Gastroesophageal sphincter (tissue), 4 donors: ENCODE data around the gene NAV2. TPM values are rescaled to one million over a fixed set of nuclear protein-coding genes. Genes with fewer than 3 reads are reported as not detected.
A peak's percentile ranks its signal among the peaks of the same experiment; 100 is the strongest.

ENCODE experiments used
- ATAC-seq: fragments of 150-250 bp; one replicate; pipeline ENCODE4 v1.9.1; 2016; ENCODE audit warnings: mild to moderate bottlenecking, moderate library complexity
- H3K27ac ChIP-seq, 4 donors: fragments of 200-600 bp; sonication (generic) in 3 of 4; 1 replicate in 3 of 4; 2 replicates in 1 of 4; pipeline ENCODE4 v1.5.1; 2016 to 2019
- H3K27me3 ChIP-seq: fragments of 200-600 bp; sonication (generic); one replicate; pipeline ENCODE4 v1.5.1; 2019
- H3K36me3 ChIP-seq, 2 donors: fragments of 200-600 bp; sonication (generic); one replicate each; pipeline ENCODE4 v1.5.1; 2019; ENCODE audit warnings: control low read depth in 1 of 2
- H3K4me1 ChIP-seq, 3 donors: fragments of 200-600 bp; sonication (generic); 1 replicate in 2 of 3; 2 replicates in 1 of 3; pipeline ENCODE4 v1.5.1; 2016 to 2019; ENCODE audit warnings: control low read depth in 2 of 3
- H3K4me3 ChIP-seq, 2 donors: fragments of 200-600 bp; sonication (generic); one replicate each; pipeline ENCODE4 v1.5.1; 2019; ENCODE audit warnings: mild to moderate bottlenecking in 1 of 2, moderate library complexity in 1 of 2
- H3K9me3 ChIP-seq, 3 donors: fragments of 200-600 bp; sonication (generic); one replicate each; pipeline ENCODE4 v1.5.1; 2017 to 2019; ENCODE audit warnings: control low read depth in 2 of 3
- EP300 ChIP-seq: sonication (generic); formaldehyde crosslinking; IDR thresholded peaks from one replicate; pipeline ENCODE4 v1.6.1; 2017; ENCODE audit warnings: antibody characterized with exemption, mild to moderate bottlenecking
- POLR2A ChIP-seq, 2 donors: fragments of 450-650 bp; IDR thresholded peaks; one replicate each; pipeline ENCODE4 v1.6.1; 2017; ENCODE audit warnings: antibody characterized with exemption in 2 of 2, mild to moderate bottlenecking in 2 of 2, moderate library complexity in 1 of 2
- POLR2AphosphoS5 ChIP-seq: sonication (generic); formaldehyde crosslinking; IDR thresholded peaks from one replicate; pipeline ENCODE4 v1.6.1; 2017; ENCODE audit warnings: antibody characterized with exemption
- WGBS, 2 donors: methylation state at CpG; one replicate each; pipeline ENCODE4 v1.1.5; 2018; ENCODE audit warnings: low coverage in 1 of 2; 5-methylcytosine and 5-hydroxymethylcytosine counted together
- total RNA-seq, 4 donors: library from RNA; depleted of rRNA; stranded (reverse); fragments of >200 nt; gene quantifications; one replicate each; pipeline ENCODE4 v1.1.0, GENCODE V29; 2016
- TF ChIP-seq, protein P1 (sequence below), 4 experiments: fragments of 200-600 bp in 2 of 4; fragments of 450-650 bp in 2 of 4; sonication (generic) in 1 of 4; IDR thresholded peaks; one replicate each; pipeline ENCODE4 v1.5.1; 2017 to 2019; ENCODE audit warnings: antibody characterized with exemption in 4 of 4, mild to moderate bottlenecking in 2 of 4, moderate library complexity in 2 of 4

Gene NAV2
- total RNA-seq, 4 donors from 2014 or later, result 19.5 to 57.1 (median 43.4) TPM

DNA sequence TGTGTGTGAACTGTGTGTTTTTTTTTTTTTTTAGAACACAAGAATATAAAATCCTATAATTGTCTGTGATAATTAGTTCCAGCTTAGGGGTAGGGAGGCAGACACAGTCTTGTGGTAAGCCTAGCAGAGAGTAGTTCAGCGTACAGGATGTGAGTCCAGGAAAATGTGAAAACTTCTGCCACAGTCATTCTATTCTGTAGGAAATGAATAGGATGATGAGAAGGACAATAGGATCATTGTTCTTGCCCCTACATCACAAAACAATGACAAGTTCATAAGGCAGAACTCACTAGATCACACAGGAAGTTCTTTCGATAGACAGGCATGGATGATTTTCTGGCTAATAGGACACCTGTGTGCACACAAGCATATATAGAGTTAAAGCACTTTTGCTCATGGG lies 132.2 kb downstream of the NAV2 start:
- H3K27me3 ChIP-seq, result no peaks in the 10 kb centered on the region
- H3K27ac ChIP-seq, result no peak overlapping the region
- peaks cover 0 to 20% of the 10 kb centered on the region in 2 donors for H3K36me3 ChIP-seq
- 86 to 95% methylated on average over 2 of the region's 2 CpGs for WGBS, 2 donors
- no peak for ATAC-seq
- TF ChIP-seq, protein P1, sequence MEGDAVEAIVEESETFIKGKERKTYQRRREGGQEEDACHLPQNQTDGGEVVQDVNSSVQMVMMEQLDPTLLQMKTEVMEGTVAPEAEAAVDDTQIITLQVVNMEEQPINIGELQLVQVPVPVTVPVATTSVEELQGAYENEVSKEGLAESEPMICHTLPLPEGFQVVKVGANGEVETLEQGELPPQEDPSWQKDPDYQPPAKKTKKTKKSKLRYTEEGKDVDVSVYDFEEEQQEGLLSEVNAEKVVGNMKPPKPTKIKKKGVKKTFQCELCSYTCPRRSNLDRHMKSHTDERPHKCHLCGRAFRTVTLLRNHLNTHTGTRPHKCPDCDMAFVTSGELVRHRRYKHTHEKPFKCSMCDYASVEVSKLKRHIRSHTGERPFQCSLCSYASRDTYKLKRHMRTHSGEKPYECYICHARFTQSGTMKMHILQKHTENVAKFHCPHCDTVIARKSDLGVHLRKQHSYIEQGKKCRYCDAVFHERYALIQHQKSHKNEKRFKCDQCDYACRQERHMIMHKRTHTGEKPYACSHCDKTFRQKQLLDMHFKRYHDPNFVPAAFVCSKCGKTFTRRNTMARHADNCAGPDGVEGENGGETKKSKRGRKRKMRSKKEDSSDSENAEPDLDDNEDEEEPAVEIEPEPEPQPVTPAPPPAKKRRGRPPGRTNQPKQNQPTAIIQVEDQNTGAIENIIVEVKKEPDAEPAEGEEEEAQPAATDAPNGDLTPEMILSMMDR (IDR thresholded peaks at IDR 0.05), result no peak
- TF ChIP-seq POLR2A (IDR thresholded peaks at IDR 0.05) (no peak), POLR2AphosphoS5 (no peak), EP300 (no peak)
- no peaks in the 10 kb centered on the region for H3K9me3 ChIP-seq
- H3K4me3 ChIP-seq, result no peak overlapping the region
- H3K4me1 ChIP-seq, result peaks cover 0 to 59% (median 0%) of the 10 kb centered on the region in 3 donors

DNA sequence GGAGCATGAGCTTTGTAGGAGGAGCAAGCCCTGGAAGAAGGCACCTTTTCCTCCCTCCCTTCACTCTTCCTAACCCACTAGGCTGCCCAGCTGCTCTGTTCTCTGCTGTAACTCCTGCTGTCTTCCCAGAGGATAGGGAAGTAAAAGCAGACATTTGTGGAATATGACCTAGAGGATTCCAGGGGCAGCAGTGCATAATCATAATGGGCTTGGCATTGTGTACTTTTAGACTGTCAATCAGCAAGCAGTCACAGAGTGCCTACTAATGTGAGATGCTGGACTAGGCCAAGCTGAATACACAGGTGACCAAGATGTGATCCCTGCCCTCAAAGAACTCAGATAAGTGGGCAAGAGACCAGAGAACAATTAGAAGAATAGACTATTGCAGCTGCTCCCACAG lies 133.0 kb downstream of the NAV2 start:
- H3K27ac ChIP-seq, result no peak overlapping the region
- TF ChIP-seq POLR2AphosphoS5, result no peak
- TF ChIP-seq, protein P1 (IDR thresholded peaks at IDR 0.05), result no peak
- TF ChIP-seq EP300, result no peak
- TF ChIP-seq POLR2A (IDR thresholded peaks at IDR 0.05), result no peak
- H3K4me1 ChIP-seq, result peaks cover 0 to 51% (median 0%) of the 10 kb centered on the region in 3 donors
- peaks cover 0 to 22% of the 10 kb centered on the region in 2 donors for H3K36me3 ChIP-seq
- H3K27me3 ChIP-seq, result no peaks in the 10 kb centered on the region
- no peak overlapping the region for H3K4me3 ChIP-seq
- no peaks in the 10 kb centered on the region for H3K9me3 ChIP-seq
- ATAC-seq, result no peak

DNA sequence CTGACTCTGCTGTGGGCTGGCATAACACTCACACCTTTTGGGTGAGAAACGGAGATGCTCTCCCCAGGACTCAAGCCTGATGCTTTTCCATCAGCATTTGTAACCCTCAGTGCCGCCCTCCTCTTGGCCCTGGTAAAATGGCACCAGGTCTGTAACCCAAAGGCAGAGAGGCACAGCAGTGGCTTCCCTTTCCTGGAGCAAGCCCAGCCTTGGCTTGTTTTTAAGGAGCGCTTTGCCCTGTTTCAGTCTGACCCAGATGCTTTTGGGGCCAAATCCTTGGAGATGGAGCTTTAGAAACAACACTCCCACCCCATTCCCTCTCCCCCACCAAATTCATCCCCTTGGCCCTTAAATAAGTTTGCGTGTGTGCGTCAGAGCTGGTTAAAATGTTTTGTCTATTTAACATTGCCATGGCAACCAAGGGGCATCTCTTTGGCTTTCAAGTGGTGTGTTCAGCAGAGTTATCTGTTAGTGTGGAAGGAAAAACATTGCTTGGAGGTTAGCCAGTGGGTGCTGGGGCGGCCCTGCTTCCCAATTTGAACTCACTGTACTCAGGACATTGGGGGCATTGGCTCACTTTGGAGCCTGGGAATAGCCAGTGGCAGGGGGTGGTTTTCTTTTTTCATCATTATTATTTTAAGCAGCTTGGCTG lies 134.1 kb downstream of the NAV2 start:
- Histone ChIP-seq H3K27ac (no peak overlapping the region), H3K36me3 (peaks cover 0 to 22% of the 10 kb centered on the region in 2 donors), H3K9me3 (peaks cover 0 to 1% (median 0%) of the 10 kb centered on the region in 3 donors), H3K4me1 (peaks cover 0 to 43% (median 0%) of the 10 kb centered on the region in 3 donors), H3K27me3 (no peaks in the 10 kb centered on the region), H3K4me3 (no peak overlapping the region)
- WGBS, 2 donors, result 74 to 100% methylated on average over 1 to 5 of the region's 6 CpGs
- no peak for ATAC-seq
- TF ChIP-seq, protein P1 (IDR thresholded peaks at IDR 0.05), result no peak
- TF ChIP-seq POLR2AphosphoS5, result peak; percentile 20

DNA sequence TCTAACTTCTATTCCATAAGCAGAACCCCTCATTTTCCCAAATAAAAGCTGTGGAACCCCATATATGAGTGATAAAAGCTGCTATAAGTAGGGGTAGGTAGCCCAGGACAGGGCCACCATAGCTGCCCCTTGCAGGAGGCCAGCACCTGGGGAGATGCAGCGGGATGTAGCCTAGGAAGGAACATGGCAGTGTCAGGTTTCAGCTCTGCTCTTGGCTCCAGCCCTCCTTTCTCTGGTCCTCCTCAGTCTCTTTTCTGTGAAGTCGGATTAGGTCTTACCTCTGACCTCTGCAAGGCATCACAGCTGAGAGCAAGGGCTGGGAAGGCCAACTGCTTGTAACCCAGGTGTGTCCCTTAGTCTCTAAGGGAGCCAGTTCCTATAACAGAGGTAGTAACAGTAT lies 135.6 kb downstream of the NAV2 start:
- no peak for ATAC-seq
- H3K4me1 ChIP-seq, result peaks cover 0 to 40% (median 0%) of the 10 kb centered on the region in 3 donors
- no peak overlapping the region for H3K27ac ChIP-seq
- no peak overlapping the region for H3K4me3 ChIP-seq
- H3K27me3 ChIP-seq, result no peaks in the 10 kb centered on the region
- H3K9me3 ChIP-seq, result peaks cover 0 to 3% (median 0%) of the 10 kb centered on the region in 3 donors
- 100% methylated on average over 1 of the region's 2 CpGs; no CpG with 5 or more reads in 1 of the 2 donors for WGBS, 2 donors
- peaks cover 0 to 22% of the 10 kb centered on the region in 2 donors for H3K36me3 ChIP-seq
- TF ChIP-seq POLR2A (IDR thresholded peaks at IDR 0.05), result no peak
- no peak for TF ChIP-seq POLR2AphosphoS5
- TF ChIP-seq EP300, result no peak
- TF ChIP-seq, protein P1 (IDR thresholded peaks at IDR 0.05), result no peak

DNA sequence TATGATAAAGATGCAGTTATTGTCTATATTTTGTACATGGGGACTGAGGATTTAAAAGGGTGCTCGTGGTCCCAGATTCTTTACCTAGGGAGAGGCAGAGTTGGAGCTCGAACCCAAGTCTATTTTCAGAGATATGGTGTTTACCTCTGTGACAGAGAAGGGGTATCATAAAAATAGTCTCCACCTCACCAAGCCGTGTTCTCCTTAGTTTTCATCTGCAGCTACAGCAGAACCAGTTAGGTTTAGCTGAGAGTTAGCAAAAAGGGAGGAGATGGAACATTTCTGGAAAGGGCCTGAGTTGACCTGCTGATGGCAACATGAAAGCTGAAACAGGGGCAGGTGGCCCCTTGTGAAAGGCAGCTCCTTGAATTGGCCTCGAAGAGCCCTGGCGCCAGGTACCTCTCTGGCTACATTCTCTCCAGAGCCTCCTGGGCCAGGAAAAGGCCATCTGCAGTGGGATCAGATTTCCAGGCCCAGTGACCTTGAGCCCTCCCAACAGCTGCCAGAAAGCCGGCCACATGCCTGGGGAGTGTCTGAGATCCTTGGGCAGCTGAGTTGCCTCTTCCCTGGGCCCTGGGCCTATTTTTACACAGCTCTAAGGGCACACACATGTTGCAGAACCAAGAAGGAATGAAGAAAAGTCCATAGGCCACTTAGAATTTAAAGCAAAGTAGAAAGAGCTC lies 136.6 kb downstream of the NAV2 start:
- H3K4me1 ChIP-seq, result peaks cover 0 to 49% (median 0%) of the 10 kb centered on the region in 3 donors
- TF ChIP-seq POLR2A (IDR thresholded peaks at IDR 0.05), result no peak
- no peak for TF ChIP-seq POLR2AphosphoS5
- TF ChIP-seq EP300, result no peak
- TF ChIP-seq, protein P1 (IDR thresholded peaks at IDR 0.05), result no peak
- H3K9me3 ChIP-seq, result peaks cover 0 to 3% (median 0%) of the 10 kb centered on the region in 3 donors
- H3K27me3 ChIP-seq, result no peaks in the 10 kb centered on the region
- no peak for ATAC-seq
- 87 to 100% methylated on average over 1 to 3 of the region's 6 CpGs for WGBS, 2 donors
- H3K27ac ChIP-seq, result no peak overlapping the region
- no peak overlapping the region for H3K4me3 ChIP-seq
- peaks cover 0 to 22% of the 10 kb centered on the region in 2 donors for H3K36me3 ChIP-seq
